Hematopoietic multipotent progenitor cell treated with erythropoietin and hydrocortisone succinate and interleukin-3 and kit ligand, for 8 days (in vitro differentiated cells): ENCODE data around the gene NDST3.

ENCODE experiments used
- DNase-seq: peaks from one replicate; pipeline ENCODE4 v3.0.0-alpha.2; 2015

Gene NDST3

GRCh38 chr4:118082182-118082581 lies 47.9 kb downstream of the NDST3 start:
- DNase-seq: no peak

DNA sequence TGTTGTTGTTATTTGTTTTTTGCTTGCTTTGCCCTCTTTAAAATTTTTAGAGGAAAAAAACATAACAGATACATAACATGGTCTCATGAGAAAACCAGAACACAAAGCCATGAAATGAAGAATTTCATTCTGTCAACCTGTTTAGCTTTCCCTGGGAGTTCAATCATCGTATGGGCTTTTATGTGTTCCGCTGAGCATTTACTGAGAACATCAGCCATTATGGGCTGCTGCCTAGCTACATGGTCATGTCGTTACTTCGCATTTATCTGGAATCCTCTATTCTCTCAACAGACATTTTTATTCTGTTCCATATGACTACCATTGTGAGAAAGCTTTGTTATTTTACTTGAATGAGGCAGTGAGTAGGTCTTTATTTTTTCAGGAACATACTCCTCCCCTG lies 51.4 kb downstream of the NDST3 start:
- DNase-seq: no peak

DNA sequence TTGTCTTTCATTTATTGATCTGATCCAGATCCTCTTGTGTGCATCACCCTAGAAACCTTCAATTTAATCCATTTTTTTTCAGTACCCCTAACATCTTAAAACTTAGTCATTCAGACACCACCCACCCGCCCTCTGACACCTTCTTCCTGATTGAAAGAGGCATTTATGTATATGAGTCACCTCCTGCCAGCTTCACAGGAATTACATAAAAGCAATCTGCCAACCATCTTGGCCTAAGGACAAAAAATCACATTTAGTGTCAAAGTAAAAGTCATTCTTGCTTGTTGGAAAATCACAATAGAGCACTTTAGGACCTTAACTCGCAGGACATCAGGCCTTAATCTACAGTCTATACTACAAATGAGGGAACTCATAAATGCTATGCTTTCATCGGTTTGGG lies 52.1 kb downstream of the NDST3 start:
- no peak for DNase-seq

DNA sequence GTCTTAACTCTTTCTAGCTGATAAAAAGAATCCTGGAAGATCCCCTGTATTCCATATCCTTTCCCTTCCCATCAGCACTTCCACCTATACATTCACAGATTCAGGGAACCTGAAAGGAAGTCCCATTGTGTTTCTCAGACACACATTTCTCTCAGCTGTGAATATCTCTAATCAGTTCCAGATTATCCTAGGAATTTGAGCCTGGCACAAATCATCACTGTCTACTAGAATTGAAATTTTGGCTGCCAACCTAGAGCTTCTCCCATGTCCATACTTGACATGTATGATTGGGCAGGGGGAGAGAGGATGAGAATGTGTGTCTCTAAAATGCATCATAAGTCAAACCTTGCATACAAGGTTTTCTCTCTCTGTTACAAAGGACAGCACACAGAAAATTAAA lies 53.1 kb downstream of the NDST3 start:
- DNase-seq: no peak

DNA sequence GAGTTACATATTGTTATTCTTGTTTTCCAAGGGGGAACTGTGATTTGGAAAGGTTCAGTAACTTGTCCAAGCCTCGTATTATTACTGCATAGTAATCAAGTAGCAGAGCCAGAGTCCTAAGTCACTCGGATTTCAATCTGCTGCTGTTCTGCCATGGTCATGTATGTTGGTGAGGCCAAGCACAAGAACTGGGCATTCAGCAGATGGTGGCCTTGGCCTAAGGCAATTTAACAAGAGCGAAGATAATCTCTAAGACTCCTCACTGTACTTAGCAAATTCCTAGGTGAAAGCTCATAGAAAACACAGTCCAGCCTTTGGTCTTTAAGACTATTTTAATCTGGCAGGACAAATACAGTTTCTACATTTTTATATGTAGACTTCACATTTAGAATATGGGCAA lies 64.8 kb downstream of the NDST3 start:
- no peak for DNase-seq

- no peak for DNase-seq
Observed at GRCh38 chr4:118102195-118102594, 67.9 kb downstream of the NDST3 start.

GRCh38 chr4:118112117-118113046 lies 78.1 kb downstream of the NDST3 start:
- peak; percentile 11 for DNase-seq

DNA sequence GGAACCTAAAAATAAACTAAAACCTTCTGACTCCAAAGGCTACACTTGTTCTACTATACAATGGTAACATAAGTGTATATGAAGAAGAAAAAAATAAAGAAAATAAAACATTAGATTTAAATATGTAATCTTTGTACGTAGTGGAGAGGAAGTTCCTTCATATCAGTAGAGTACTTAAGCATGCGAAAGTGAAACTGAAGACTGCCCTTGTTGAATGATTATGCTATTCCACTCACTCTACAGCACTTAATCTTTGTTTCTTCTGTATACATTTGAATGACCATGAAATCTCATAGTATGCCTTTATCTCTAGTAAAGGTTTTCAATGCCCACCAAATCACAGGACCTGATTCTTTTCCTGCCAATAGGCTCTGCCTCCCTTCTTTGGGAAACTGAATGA lies 78.9 kb downstream of the NDST3 start:
- no peak for DNase-seq

- no peak for DNase-seq
Observed at GRCh38 chr4:118114720-118115119, 80.4 kb downstream of the NDST3 start.

DNA sequence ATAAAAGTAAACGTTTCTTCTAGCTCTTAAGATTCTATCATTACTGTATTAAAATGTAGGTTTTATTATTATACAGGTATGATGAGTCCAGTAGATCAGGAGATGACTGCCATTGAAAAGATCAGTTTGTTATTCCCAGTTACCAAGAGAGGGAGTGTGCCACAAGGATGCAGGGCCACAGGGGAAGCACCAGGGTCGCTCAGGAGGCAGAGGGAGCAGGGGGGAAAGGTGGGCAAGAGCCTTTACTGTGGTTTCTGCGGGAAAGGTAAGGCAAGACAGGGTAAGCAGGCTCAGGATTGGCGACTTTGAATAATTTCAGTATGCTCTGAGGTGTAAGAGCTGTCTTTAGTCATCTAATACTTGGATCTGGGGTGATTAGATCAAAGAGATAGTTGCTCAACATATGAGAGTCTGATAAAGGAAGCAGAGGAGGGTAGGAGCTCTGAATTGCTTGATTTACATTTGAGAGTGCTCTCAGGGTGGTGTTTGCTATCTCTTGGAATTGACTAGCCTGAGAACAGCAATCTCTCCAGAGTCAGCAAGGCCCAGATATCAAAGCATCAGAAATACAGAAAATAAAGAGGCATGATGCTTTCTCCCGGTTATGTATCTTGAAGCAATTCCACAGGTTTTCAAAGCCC lies 86.0 kb downstream of the NDST3 start:
- no peak for DNase-seq

DNA sequence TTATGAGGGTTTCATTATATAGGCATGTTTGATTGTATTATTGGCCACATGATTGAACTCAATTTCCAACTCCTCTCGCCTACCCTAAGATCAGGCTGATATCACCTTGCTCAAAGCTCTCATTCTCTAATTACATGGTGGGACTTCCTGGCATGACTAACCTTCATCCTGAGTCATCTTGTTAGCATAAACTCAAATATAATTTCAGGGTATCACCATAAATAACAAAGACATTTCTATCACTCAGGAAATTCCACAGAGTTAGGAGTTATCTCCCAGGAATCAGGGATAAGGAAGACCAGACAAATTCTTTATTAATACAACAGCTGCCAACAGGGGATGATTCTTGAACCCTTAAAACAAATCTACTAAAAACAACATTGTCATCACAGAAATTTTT lies 90.7 kb downstream of the NDST3 start:
- DNase-seq: no peak

- DNase-seq: no peak
Observed at GRCh38 chr4:118139241-118139640, 105.0 kb downstream of the NDST3 start.

DNA sequence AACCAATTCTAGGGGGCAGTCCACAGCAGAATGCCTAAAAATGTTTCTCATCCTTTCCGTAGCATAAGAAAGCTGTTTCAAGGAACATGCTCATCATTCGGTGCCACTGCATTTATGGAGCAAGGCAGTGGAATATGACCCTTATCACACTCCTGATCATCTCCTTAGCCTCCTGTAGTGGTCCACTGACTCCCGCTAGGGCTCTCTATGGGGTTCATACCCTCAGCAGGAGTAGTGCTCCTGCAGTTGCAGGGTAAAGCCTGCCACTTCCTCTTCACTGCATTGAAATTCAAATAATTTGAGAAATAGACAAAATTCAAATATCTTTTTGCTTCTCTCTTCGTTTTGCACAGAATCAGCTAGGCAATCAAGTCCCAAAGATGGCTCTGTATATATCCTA lies 107.0 kb downstream of the NDST3 start:
- no peak for DNase-seq

DNA sequence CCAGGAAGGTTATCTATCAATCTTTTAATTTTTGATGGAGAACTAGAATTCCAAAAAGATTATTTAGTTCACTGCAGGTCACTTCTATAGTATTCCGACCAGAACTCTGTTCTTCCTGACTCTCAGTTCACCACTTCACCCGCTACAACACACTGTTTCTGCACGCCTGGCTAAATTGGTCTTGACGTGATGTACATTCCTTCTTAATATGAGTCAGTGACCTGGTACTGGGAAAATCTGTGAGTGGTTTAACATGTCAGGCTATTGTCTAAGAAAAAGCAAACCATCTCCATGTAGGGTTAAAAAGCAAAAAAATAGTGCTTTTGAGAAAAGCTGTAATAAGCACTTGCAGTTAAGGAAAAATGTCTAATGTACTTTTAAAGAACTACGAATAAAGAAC lies 120.4 kb downstream of the NDST3 start:
- no peak for DNase-seq

DNA sequence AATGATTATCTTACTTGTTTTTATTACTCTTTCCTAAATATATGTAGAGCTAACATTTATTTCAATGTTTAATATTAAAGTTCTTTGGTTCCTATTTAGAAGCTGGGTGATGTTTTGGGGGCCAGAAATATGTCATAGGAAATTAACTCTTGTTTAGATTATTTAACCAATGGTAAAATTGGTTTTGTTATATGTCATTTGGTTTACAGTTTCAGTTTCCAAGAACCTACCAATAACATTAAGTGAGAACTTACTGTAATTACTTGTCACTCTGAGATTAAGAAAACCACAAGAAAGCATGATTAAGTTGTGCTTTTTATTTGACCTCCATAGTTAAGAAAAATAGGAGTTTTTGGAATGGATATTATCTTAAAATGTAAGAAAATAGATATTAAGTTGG lies 121.2 kb downstream of the NDST3 start:
- no peak for DNase-seq

- DNase-seq: peak; percentile 61
Observed at GRCh38 chr4:118158763-118159375, 124.6 kb downstream of the NDST3 start.

DNA sequence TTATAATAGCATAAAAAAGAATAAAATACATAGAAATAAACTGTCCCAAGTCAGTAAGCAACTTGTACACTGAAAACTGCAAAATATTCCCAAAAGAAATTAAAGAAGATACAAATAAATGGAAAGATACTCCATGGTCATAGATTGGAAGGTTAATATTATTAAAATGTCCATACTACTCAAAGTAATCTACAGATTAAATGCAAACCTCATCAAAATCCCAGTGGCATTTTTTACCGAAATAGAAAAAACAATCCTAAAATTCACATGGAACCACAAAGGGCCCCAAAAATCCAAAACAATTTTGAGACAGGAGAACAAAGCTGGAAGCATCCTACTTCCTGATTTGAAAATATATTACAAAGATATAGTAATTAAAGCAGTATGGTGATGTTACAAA lies 133.0 kb downstream of the NDST3 start:
- DNase-seq: no peak

- DNase-seq: no peak
Observed at GRCh38 chr4:118171381-118171780, 137.1 kb downstream of the NDST3 start.

DNA sequence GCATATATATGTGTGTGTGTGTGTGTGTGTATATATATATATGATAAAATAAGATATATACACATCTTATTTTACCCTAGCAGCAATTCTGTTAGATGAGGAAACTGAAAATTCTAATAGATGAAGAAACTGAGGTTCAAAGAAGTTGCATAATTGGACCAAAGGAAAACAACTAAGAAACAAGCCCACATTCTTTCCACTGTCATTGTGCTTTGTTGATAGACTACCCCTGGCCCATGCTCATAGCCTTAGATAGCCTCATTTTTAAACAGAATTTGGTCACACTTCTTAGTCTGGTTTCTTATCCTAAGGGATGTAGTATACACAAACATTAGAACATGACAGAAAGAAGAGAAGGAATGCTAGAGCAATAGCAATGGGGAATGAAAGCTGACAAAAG lies 138.8 kb downstream of the NDST3 start:
- no peak for DNase-seq

DNA sequence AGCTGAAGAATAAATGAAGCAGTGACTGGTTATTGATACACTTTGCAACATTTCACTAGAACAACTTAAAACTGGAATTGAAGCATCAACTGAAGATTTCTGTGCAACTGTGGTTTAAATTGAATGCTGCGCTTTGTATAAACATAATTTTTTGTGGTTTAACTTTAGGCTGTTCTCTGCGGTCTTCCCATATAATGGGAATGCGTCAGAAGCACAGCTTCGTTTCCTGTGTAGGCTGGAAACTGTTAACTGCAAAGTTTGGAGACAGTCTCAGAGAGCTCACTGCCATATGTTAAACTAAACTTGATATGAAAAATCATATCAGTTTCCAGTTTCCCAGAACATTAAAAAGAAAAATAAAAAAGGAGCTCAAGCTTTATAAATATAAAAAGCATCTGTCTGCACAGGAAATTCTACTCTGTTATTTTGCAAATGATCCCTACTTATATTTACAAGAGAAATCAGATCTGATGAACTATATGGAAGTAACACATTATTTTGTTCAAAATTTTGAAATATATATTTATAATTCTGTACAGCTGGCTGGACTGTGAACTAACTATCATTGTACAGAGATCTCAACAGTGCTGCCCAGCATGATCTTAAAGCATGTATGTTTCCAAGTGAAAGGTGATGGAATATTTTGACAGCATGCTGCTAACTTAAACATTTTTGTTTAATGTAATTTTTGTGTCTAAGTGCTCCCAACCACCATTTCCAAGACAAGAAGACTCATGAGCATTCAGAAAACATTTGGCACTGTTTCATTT lies 139.9 kb downstream of the NDST3 start:
- DNase-seq: peak; percentile 19

- peak; percentile 61 for DNase-seq
Observed at GRCh38 chr4:118175506-118175905, 141.2 kb downstream of the NDST3 start.

DNA sequence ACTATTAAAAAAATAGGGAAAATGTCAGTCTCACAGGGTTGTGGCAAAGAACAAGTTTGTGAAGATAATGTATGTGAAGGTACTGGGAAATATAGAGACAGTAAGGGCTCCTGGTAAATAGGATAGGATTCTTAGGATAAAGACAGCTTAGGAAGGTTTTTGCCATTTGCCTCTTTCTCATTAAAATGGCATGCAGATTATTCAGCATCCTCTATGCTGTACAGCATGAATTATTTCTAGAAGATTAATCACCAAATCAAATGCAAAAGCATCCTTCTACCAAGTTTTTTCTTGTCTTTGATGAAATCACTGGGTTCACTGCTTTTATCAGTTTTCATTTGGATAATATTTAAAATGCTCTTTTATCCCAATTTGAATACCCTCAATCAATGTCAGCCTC lies 142.8 kb downstream of the NDST3 start:
- DNase-seq: no peak

DNA sequence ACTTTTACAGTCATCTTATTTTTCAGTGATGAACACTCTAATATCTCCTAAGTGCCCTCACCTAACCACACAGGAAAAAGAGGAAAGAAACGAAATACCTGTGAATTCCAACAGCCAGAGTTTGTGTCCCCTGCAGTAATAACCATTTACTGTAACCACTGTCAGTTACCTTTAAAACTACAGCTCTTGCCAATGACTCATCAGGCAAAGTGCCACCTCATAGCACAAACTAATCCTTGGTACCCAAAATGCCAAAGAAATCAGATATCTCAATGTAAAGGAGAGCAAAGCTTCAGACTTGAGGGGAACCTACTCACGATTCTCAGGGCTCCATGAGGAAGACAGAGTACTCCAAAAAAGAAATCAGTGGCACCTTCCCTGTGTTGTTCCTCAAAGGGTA lies 146.5 kb downstream of the NDST3 start:
- no peak for DNase-seq
